Measurements from ENCODE around the gene TMCC2. TPM values are rescaled to one million over a fixed set of nuclear protein-coding genes. Genes with fewer than 3 reads are reported as not detected.

The TMCC2 gene
- total RNA-seq, 2 donors from 2014 or later, result 1.5 to 10.6 TPM

DNA sequence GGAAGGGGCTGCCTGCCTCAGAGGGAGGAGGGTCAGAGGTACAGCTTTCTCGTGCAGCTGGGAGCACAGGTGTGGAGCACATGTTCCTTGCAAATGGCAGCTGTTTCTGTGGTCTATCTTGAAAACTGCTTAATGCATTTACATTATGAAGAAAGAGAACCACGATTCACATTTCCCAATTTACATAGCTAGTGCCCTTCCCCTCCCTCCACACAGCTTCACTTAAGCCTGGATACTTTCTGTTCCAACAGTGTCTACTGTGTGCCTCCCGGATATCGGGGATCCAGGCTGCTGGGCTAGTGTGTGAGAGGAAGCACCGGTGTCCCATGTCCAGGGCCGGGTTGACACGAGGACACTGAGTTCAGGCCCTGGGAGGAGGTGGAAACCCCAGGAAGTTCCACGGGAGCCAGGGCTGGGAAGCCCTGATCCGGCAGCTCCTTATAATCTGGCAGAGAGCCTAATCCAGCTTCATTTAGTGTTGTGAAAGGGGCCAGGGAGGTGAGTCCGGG, 31.6 kb downstream of the TMCC2 start:
- intact Hi-C loops (cut with DNase I), result loop anchor here (5.0 kb wide), 3 partner anchors 117 to 282 kb away; partner anchors contain the start of gene RBBP5
- H3K36me3 ChIP-seq, result no peaks in the 10 kb centered on the region
- no peak overlapping the region for H3K27ac ChIP-seq
- no peaks in the 10 kb centered on the region for H3K27me3 ChIP-seq (replicated peaks; ENCODE audit: insufficient read depth)
- 54% methylated on average over 10 of the region's 10 CpGs for WGBS
- H3K4me1 ChIP-seq (replicated peaks), result no peaks in the 10 kb centered on the region
- no peak for DNase-seq (ENCODE audit: low spot score)
- no peak overlapping the region for H3K4me3 ChIP-seq
- TF ChIP-seq POLR2AphosphoS5 (IDR thresholded peaks at IDR 0.05) (no peak), POLR2A (IDR thresholded peaks at IDR 0.05) (no peak)
- TF ChIP-seq, protein P1, sequence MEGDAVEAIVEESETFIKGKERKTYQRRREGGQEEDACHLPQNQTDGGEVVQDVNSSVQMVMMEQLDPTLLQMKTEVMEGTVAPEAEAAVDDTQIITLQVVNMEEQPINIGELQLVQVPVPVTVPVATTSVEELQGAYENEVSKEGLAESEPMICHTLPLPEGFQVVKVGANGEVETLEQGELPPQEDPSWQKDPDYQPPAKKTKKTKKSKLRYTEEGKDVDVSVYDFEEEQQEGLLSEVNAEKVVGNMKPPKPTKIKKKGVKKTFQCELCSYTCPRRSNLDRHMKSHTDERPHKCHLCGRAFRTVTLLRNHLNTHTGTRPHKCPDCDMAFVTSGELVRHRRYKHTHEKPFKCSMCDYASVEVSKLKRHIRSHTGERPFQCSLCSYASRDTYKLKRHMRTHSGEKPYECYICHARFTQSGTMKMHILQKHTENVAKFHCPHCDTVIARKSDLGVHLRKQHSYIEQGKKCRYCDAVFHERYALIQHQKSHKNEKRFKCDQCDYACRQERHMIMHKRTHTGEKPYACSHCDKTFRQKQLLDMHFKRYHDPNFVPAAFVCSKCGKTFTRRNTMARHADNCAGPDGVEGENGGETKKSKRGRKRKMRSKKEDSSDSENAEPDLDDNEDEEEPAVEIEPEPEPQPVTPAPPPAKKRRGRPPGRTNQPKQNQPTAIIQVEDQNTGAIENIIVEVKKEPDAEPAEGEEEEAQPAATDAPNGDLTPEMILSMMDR (IDR thresholded peaks at IDR 0.05), result no peak
- H3K9me3 ChIP-seq, result no peaks in the 10 kb centered on the region

DNA sequence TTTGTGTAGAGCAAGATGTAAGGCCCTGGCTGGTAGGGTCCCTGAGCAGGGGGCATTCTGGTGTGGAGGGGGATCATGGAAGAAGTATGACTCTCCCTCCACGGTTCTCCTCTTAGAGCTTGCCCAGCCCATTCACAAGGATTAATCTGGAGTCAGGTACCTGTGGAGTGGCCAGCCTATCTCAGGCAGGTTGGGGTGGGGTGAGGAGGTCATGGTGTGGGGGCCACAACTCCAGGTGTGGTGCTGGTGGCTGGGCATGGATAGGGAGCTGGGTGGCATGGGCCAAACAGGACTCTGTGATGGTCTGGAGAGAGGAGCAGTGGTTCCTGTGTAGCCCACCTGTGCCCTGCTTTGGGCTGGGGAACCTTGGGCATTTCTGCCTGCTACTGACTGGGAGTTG, 32.3 kb downstream of the TMCC2 start:
- H3K4me3 ChIP-seq, result no peak overlapping the region
- WGBS, result 100% methylated on average over 1 of the region's 1 CpG
- no peak overlapping the region for H3K27ac ChIP-seq
- H3K9me3 ChIP-seq, result no peaks in the 10 kb centered on the region
- H3K36me3 ChIP-seq, result no peaks in the 10 kb centered on the region
- no peak for DNase-seq (ENCODE audit: low spot score)
- H3K27me3 ChIP-seq (replicated peaks; ENCODE audit: insufficient read depth), result no peaks in the 10 kb centered on the region
- no peak for TF ChIP-seq POLR2A (IDR thresholded peaks at IDR 0.05)
- no peak for TF ChIP-seq POLR2AphosphoS5 (IDR thresholded peaks at IDR 0.05)
- TF ChIP-seq, protein P1 (IDR thresholded peaks at IDR 0.05), result no peak
- intact Hi-C loops (cut with DNase I), result loop anchor here (5.0 kb wide), 3 partner anchors 118 to 283 kb away; partner anchors contain the start of gene RBBP5
- no peaks in the 10 kb centered on the region for H3K4me1 ChIP-seq (replicated peaks)

DNA sequence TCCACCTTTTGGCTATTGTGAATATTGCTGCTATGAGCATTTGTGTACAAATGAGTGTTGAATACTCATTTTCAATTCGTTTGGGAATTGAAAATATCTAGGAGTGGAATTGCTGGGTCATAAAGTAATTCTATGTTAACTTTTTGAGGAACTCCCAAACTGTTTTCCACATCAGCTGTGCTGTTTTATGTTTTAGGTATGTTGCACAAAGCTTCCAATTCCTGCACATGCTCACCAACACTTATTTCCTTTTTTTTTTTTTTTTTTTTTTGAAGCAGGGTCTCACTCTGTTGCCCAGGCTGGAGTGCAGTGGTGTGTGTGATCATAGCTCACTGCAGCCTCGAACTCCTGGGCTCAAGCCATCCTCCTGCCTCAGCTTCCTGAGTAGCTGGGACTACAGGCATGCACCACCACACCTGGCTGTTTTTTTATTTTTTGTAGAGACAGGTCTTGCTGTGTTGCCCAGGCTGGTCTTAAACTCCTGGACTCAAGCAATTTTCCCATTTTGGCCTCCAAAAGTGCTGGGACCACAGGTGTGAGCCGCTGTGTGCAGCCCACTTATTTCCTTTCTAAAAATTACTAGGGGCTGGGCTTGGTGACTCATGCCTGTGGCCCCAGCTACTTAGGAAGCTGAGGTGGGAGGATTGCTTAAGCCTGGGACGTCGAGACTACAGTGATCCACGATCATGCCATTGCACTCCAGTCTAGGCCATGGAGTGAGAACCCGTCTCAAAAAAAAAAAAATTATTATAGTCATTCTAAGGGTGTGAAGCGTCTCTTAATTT, 33.4 kb downstream of the TMCC2 start:
- no peak overlapping the region for H3K4me3 ChIP-seq
- H3K9me3 ChIP-seq, result no peaks in the 10 kb centered on the region
- 81% methylated on average over 8 of the region's 8 CpGs for WGBS
- DNase-seq (ENCODE audit: low spot score), result no peak
- H3K27me3 ChIP-seq (replicated peaks; ENCODE audit: insufficient read depth), result no peaks in the 10 kb centered on the region
- H3K27ac ChIP-seq, result no peak overlapping the region
- intact Hi-C loops (cut with DNase I), result no loop called here
- no peaks in the 10 kb centered on the region for H3K36me3 ChIP-seq
- TF ChIP-seq POLR2A (IDR thresholded peaks at IDR 0.05) (no peak), POLR2AphosphoS5 (IDR thresholded peaks at IDR 0.05) (no peak)
- TF ChIP-seq, protein P1 (IDR thresholded peaks at IDR 0.05), result no peak
- H3K4me1 ChIP-seq (replicated peaks), result no peaks in the 10 kb centered on the region

DNA sequence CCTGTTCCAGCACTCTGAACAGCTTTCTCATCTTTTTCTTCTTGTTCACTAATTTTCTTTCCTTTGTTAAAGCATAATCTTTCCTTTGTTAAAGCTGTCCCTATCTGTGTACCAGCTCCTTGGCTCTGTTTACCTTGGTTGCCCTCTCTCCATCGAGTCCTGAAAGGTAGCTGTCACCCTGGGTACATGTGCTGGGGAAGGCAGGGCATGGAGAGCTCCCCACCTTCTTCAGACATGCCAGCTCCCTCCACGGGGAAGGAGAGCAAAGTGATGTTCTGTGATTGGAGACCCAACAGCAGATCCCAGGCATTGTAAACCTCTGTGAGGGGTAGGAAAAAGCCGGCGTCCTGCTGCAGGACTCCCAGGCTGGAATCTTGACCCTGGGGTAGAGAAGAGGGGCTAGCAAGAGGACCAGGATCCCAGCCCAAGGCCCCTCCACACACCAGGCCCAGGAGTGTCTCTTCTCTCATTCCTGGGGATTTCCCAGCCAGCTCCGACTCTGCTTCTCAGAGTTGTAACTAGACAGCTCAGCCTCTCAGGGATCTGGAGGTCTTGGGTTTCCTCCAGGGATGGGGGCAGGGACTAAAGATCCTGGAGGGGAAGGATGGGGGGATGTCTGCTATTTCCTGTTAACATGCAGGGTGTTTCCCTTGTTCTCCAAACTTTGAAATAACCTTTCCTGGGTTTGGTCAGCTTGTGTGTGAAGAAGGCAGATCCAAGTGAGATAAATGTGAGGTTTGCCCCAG, 34.4 kb downstream of the TMCC2 start:
- Histone ChIP-seq H3K27ac (no peak overlapping the region), H3K27me3 (replicated peaks; ENCODE audit: insufficient read depth) (no peaks in the 10 kb centered on the region), H3K4me3 (no peak overlapping the region), H3K9me3 (no peaks in the 10 kb centered on the region), H3K4me1 (replicated peaks) (no peaks in the 10 kb centered on the region), H3K36me3 (no peaks in the 10 kb centered on the region)
- no peak for TF ChIP-seq POLR2A (IDR thresholded peaks at IDR 0.05)
- TF ChIP-seq, protein P1 (IDR thresholded peaks at IDR 0.05), result no peak
- no peak for TF ChIP-seq POLR2AphosphoS5 (IDR thresholded peaks at IDR 0.05)
- intact Hi-C loops (cut with DNase I), result no loop called here
- DNase-seq (ENCODE audit: low spot score), result no peak
- WGBS, result 33% methylated on average over 5 of the region's 5 CpGs

Data from prostate gland (tissue), 2 donors.